ENCODE measurements around the gene AJAP1.
A peak's percentile ranks its signal among the peaks of the same experiment; 100 is the strongest.

Gene AJAP1

GRCh38 chr1:4825800-4826450 is 171.5 kb downstream of the AJAP1 start:
- peak in 35 of 42 donors; percentile 12 to 80 (median 55) for DNase-seq
- intact Hi-C loops (cut with DNase I), result loop anchor here (2.0 kb wide), 1 partner anchor 173 kb away; no protein-coding TSS in a partner anchor

- peak in 4 of 42 donors; percentile 6 to 42 (median 8) for DNase-seq
- intact Hi-C loops (cut with DNase I), result no loop called here
These were observed 176.3 kb downstream of the AJAP1 start for GRCh38 chr1:4830707-4831106.

GRCh38 chr1:4836574-4836973 is 182.2 kb downstream of the AJAP1 start:
- intact Hi-C loops (cut with DNase I), result no loop called here
- DNase-seq, result no peak

GRCh38 chr1:4837031-4837600 is 182.7 kb downstream of the AJAP1 start:
- no peak for DNase-seq
- intact Hi-C loops (cut with DNase I), result no loop called here

- intact Hi-C loops (cut with DNase I), result no loop called here
- DNase-seq, result peak in 26 of 42 donors; percentile 11 to 71 (median 34)
These were observed 183.3 kb downstream of the AJAP1 start for GRCh38 chr1:4837752-4838151.

- intact Hi-C loops (cut with DNase I), result no loop called here
- no peak for DNase-seq
These were observed 183.8 kb downstream of the AJAP1 start for GRCh38 chr1:4838231-4838630.

All from head of caudate nucleus (tissue), 42 donors.